ENCODE data around the gene TAB3.

TAB3 gene, protein sequence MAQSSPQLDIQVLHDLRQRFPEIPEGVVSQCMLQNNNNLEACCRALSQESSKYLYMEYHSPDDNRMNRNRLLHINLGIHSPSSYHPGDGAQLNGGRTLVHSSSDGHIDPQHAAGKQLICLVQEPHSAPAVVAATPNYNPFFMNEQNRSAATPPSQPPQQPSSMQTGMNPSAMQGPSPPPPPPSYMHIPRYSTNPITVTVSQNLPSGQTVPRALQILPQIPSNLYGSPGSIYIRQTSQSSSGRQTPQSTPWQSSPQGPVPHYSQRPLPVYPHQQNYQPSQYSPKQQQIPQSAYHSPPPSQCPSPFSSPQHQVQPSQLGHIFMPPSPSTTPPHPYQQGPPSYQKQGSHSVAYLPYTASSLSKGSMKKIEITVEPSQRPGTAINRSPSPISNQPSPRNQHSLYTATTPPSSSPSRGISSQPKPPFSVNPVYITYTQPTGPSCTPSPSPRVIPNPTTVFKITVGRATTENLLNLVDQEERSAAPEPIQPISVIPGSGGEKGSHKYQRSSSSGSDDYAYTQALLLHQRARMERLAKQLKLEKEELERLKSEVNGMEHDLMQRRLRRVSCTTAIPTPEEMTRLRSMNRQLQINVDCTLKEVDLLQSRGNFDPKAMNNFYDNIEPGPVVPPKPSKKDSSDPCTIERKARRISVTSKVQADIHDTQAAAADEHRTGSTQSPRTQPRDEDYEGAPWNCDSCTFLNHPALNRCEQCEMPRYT

DNA sequence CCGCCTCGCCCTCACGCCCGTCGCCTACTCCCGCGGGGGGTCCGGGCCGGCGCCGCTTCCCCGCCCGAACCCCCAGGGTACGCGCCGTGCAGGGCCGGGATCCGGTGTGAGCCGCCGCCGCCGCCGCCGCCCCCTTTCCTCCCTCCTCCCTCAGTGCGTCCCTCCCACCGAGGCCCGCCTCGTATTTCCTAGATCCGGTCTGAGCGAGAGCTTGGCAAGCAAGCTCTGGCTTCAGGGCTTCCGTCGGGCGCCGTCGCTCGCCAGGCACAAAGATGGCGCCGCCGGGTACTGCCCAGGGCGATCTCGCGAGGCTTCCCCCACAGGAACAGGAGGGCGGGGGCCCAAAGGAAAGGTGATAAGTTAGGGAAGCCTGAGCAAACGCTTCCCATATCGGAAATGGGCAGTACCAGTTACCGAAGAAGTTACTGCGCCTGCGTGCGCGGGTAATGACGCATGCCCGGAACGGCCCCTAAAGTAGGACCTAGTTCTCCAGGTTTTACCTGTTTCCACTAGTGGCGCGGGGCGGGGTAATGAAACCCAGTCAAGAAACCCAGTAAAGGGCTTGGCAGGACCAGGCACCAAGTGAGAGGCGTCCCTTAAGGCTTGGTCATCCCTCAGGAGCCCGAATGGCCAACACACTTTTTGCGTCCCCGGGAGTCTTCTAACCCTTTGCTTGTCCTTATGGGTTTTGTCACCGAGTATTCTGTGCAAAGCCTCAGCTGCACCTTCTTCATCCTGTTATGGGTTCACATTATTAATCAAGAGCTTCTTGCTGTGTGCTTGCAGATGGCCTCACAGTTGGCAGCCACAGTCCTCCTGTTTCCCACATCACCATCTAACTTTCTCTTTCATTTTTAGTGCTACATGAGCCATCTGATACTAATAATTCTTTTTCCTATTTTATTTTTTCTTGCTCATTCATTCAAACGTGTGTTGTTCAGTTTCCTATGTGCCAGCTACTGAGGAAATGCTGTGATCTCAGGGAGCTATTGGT, at the start of gene TAB3:
Gene TAB3 (minus strand): TSS at position 108 of the 994 bp plus-strand sequence. CDS start 29,666 bp downstream, outside the sequence.
- Histone ChIP-seq H3K9ac (ENCODE audit: low read depth, low read length) (peak within 1 kb of the TSS; percentile 48), H3K27me3 (ENCODE audit: control insufficient read depth, insufficient read depth, low read length) (no peaks in the 10 kb centered on the region), H3K4me3 (ENCODE audit: low read depth, low read length) (peak within 1 kb of the TSS; percentile 80), H3K4me1 (ENCODE audit: control insufficient read depth, insufficient read depth, low read length) (peaks cover 3% of the 10 kb centered on the region), H3K36me3 (ENCODE audit: control insufficient read depth, insufficient read depth, low read length) (no peaks in the 10 kb centered on the region), H3K9me3 (ENCODE audit: control insufficient read depth, insufficient read depth, low read length) (no peaks in the 10 kb centered on the region)

DNA sequence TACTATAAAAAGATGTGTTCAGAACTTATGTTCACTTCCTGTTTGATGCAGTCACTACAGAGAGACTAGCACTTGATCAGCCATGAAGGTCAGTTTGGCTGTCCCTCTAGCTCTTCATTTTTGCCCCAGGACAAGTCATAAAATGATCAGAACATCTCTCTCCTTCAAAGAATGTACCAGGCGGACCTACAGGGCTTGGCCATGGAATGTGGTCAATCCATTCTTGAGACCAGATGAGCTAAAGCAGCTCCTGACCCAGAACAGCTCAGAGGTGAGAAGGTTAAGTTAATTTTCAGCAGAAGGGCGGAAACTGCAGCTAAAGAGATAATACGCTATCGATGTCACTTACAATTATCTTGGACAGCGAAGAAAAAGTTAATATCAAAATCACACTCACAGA, 49.2 kb upstream of the TAB3 start:
- Histone ChIP-seq H3K4me3 (ENCODE audit: low read depth, low read length) (no peak overlapping the region), H3K4me1 (ENCODE audit: control insufficient read depth, insufficient read depth, low read length) (no peaks in the 10 kb centered on the region), H3K36me3 (ENCODE audit: control insufficient read depth, insufficient read depth, low read length) (no peaks in the 10 kb centered on the region), H3K9ac (ENCODE audit: low read depth, low read length) (no peak overlapping the region), H3K9me3 (ENCODE audit: control insufficient read depth, insufficient read depth, low read length) (no peaks in the 10 kb centered on the region), H3K27me3 (ENCODE audit: control insufficient read depth, insufficient read depth, low read length) (no peaks in the 10 kb centered on the region)

DNA sequence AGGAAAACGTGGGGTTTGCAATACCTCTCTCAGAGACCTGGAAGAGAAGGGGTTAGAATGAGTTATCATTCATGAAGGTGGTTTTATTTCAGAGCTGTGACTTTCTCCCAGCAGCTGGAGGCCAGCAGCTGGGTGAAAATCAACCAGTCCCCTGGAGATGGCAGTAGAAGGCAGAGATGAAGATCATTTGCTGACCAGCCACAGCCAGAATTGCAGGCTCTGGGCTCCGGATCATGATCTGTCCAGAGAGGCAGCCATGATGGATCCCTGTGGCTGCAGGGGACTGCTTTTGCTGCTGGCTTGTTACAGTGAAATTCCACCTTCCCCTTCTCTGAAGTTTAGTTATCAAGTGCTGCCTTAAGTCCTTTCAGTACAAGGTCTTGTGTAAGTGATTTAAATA, 46.9 kb upstream of the TAB3 start:
- Histone ChIP-seq H3K27me3 (ENCODE audit: control insufficient read depth, insufficient read depth, low read length) (no peaks in the 10 kb centered on the region), H3K9me3 (ENCODE audit: control insufficient read depth, insufficient read depth, low read length) (no peaks in the 10 kb centered on the region), H3K9ac (ENCODE audit: low read depth, low read length) (no peak overlapping the region), H3K4me1 (ENCODE audit: control insufficient read depth, insufficient read depth, low read length) (no peaks in the 10 kb centered on the region), H3K4me3 (ENCODE audit: low read depth, low read length) (no peak overlapping the region), H3K36me3 (ENCODE audit: control insufficient read depth, insufficient read depth, low read length) (no peaks in the 10 kb centered on the region)

DNA sequence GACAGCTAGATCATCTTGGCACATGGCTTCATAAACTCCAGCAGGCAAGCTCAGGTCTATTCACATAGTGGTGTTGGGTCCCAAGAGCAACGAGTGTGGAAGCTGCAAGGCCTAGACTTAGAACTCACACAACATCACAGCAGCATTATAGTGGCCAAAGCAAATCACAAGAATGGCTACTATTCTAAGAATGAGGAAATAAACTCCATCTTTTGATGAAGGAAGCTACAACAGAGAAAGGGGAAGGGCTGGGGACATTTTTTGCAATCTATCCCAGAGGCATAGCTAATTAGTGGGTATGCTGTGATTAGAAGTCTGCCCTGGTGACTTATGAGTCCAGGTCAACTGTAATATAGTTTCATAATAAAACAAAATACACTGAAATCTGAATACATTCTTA, 42.9 kb upstream of the TAB3 start:
- Histone ChIP-seq H3K4me1 (ENCODE audit: control insufficient read depth, insufficient read depth, low read length) (no peaks in the 10 kb centered on the region), H3K4me3 (ENCODE audit: low read depth, low read length) (no peak overlapping the region), H3K36me3 (ENCODE audit: control insufficient read depth, insufficient read depth, low read length) (no peaks in the 10 kb centered on the region), H3K9me3 (ENCODE audit: control insufficient read depth, insufficient read depth, low read length) (no peaks in the 10 kb centered on the region), H3K9ac (ENCODE audit: low read depth, low read length) (no peak overlapping the region), H3K27me3 (ENCODE audit: control insufficient read depth, insufficient read depth, low read length) (no peaks in the 10 kb centered on the region)

DNA sequence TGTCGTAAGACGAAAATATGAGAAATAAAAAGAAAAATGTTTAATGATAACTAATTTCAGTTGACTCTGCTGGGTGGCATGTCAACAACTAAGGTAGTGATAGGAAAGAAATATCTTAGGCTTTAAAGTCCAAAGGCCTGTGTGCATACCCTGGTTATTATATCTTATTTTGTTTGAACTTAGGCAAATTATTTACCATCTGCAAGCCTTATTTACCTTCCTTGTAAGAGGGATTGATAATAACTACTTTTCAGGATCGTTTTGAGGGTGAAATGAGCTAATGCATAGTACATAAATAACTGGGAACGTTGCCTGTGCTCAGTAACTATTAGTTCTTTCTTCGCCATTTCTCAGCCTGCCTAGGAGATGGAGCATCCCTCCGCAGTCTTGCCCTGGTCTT, 41.6 kb upstream of the TAB3 start:
- Histone ChIP-seq H3K36me3 (ENCODE audit: control insufficient read depth, insufficient read depth, low read length) (no peaks in the 10 kb centered on the region), H3K9me3 (ENCODE audit: control insufficient read depth, insufficient read depth, low read length) (no peaks in the 10 kb centered on the region), H3K4me1 (ENCODE audit: control insufficient read depth, insufficient read depth, low read length) (no peaks in the 10 kb centered on the region), H3K9ac (ENCODE audit: low read depth, low read length) (no peak overlapping the region), H3K27me3 (ENCODE audit: control insufficient read depth, insufficient read depth, low read length) (no peaks in the 10 kb centered on the region), H3K4me3 (ENCODE audit: low read depth, low read length) (no peak overlapping the region)

DNA sequence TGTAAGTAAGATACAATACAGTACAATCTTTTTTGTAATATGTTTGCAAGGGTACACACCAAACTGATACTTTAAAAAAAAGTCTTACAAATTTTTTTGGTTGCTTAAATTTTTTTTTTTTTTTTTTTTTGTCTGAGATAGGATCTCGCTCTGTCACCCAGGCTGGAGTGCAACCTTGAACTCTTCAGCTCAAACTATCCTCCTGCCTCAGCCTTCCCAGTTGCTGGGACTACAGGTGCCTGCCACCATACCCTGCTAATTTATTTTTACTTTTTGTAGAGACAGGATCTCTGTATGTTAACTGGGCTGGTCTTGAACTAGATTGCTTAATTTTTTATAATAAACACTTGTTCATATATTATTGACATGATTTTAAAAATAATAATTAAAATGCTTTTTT, 41.1 kb upstream of the TAB3 start:
- no peaks in the 10 kb centered on the region for H3K9me3 ChIP-seq (ENCODE audit: control insufficient read depth, insufficient read depth, low read length)
- H3K4me3 ChIP-seq (ENCODE audit: low read depth, low read length) = no peak overlapping the region
- no peaks in the 10 kb centered on the region for H3K4me1 ChIP-seq (ENCODE audit: control insufficient read depth, insufficient read depth, low read length)
- H3K27me3 ChIP-seq (ENCODE audit: control insufficient read depth, insufficient read depth, low read length) = no peaks in the 10 kb centered on the region
- H3K9ac ChIP-seq (ENCODE audit: low read depth, low read length) = no peak overlapping the region
- H3K36me3 ChIP-seq (ENCODE audit: control insufficient read depth, insufficient read depth, low read length) = no peaks in the 10 kb centered on the region

DNA sequence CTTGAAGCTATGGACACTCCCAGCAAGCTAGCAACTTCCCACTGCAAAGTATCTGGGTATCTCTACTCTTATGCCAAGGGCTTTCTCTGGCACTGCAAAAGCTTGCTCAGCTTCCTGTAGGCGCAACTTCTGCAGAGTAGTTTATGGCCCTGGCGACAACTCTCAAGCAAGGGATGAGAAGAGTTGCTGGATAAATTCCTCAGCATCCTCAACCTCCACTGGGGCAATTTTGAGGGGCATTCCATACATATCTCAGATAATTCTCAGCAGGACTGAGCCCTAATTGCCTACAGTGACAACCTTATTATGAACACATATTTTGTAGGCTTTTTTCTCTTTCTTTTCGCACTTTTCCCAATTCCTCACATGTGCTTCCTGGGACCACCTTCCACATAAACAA, 31.2 kb upstream of the TAB3 start:
- Histone ChIP-seq H3K9ac (ENCODE audit: low read depth, low read length) (no peak overlapping the region), H3K9me3 (ENCODE audit: control insufficient read depth, insufficient read depth, low read length) (no peaks in the 10 kb centered on the region), H3K4me3 (ENCODE audit: low read depth, low read length) (no peak overlapping the region), H3K27me3 (ENCODE audit: control insufficient read depth, insufficient read depth, low read length) (no peaks in the 10 kb centered on the region), H3K4me1 (ENCODE audit: control insufficient read depth, insufficient read depth, low read length) (no peaks in the 10 kb centered on the region), H3K36me3 (ENCODE audit: control insufficient read depth, insufficient read depth, low read length) (no peaks in the 10 kb centered on the region)

DNA sequence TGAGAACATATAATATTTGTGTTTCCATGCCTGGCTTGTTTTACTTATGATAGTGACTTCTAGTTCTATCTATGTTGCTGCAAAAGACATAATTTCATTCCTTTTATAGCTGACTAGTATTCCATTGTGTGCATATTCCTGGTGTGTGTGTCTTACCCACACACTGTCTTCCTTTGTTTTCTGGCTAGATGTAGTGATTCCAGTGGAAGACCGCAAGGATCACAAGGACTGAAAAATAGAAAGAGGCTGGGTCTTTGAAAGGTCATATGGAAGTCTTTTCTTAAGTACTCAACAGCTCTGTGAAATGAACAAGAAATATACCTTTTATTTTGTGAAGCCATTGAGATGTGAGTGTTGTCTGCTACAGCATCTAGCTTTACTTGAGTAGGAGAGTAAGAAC, 29.4 kb upstream of the TAB3 start:
- no peaks in the 10 kb centered on the region for H3K9me3 ChIP-seq (ENCODE audit: control insufficient read depth, insufficient read depth, low read length)
- H3K9ac ChIP-seq (ENCODE audit: low read depth, low read length) = no peak overlapping the region
- H3K36me3 ChIP-seq (ENCODE audit: control insufficient read depth, insufficient read depth, low read length) = no peaks in the 10 kb centered on the region
- no peaks in the 10 kb centered on the region for H3K27me3 ChIP-seq (ENCODE audit: control insufficient read depth, insufficient read depth, low read length)
- H3K4me1 ChIP-seq (ENCODE audit: control insufficient read depth, insufficient read depth, low read length) = no peaks in the 10 kb centered on the region
- no peak overlapping the region for H3K4me3 ChIP-seq (ENCODE audit: low read depth, low read length)

DNA sequence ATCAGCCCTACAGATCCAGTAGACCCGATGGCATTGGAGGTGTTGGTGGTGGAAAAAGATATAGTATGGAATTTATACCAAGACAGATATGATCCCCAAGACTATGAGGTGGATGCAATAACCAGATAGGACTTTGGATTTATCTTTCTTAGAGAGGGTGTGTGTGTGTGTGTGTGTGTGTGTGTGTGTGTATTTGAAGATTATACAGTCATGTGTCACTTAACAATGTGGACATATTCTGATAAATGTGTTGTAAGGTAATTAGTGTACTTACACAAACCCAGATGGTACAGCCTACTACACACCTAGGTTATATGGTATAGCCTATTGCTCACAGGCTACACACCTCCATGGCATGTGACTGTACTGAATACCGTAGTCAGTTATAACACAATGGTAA, 24.4 kb upstream of the TAB3 start:
- H3K9me3 ChIP-seq (ENCODE audit: control insufficient read depth, insufficient read depth, low read length) = no peaks in the 10 kb centered on the region
- no peaks in the 10 kb centered on the region for H3K36me3 ChIP-seq (ENCODE audit: control insufficient read depth, insufficient read depth, low read length)
- H3K27me3 ChIP-seq (ENCODE audit: control insufficient read depth, insufficient read depth, low read length) = no peaks in the 10 kb centered on the region
- no peak overlapping the region for H3K4me3 ChIP-seq (ENCODE audit: low read depth, low read length)
- H3K4me1 ChIP-seq (ENCODE audit: control insufficient read depth, insufficient read depth, low read length) = peaks cover 6% of the 10 kb centered on the region
- H3K9ac ChIP-seq (ENCODE audit: low read depth, low read length) = no peak overlapping the region

DNA sequence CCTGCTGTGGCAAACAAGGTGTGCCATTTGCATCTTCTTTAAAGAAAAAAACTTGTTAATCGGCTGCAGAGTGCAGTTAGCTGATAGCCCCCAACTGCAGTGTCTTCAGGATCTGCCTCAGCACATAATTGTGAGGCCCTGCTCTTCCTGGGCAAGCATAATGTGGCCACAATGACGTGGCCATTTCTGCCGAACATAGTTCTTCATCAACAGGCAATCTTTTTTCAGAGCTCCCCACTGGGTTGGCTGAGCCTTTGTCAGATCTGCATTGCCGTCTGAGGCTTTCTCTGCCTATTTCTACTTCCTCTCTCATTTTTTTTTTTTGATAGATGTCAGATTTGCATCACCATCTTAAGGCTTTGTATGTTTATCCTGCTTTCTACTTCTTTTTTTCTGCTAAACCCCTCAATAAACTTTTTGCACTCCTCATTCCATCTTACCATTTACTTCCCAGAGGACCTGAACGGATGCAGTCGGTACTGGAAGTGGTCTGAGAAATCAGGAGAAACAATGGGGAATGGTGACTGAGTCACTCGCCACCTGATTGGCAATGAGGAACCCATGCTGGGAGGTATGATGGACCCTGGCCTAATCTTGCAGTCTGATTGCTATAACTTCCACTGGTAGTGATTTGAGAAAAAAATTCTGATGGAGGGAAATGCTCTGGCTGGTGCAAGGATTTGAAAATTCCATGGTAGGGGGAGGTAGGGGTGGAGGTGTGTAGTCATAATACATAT, 21.2 kb upstream of the TAB3 start:
- Histone ChIP-seq H3K9ac (ENCODE audit: low read depth, low read length) (no peak overlapping the region), H3K27me3 (ENCODE audit: control insufficient read depth, insufficient read depth, low read length) (no peaks in the 10 kb centered on the region), H3K4me1 (ENCODE audit: control insufficient read depth, insufficient read depth, low read length) (peaks cover 6% of the 10 kb centered on the region), H3K4me3 (ENCODE audit: low read depth, low read length) (no peak overlapping the region), H3K36me3 (ENCODE audit: control insufficient read depth, insufficient read depth, low read length) (no peaks in the 10 kb centered on the region), H3K9me3 (ENCODE audit: control insufficient read depth, insufficient read depth, low read length) (no peaks in the 10 kb centered on the region)

DNA sequence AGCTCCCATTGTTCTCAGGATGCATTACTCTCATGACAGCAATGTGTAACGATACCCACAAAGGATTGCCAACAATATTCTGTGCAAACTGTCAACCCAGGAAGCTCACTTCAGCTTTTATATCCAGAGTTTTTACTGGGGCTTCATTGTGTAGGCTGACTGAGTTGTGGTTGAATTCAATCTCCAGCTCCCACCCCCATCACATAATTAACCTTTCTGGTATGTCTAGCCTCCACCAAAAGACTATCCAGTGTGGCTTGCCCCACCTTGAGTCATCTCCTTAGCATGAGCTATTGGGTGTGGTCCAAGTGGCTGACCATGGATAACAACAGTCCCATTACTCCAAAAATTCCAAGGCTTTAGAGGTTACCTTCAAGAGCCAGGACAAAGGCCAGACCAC, 17.7 kb upstream of the TAB3 start:
- H3K9ac ChIP-seq (ENCODE audit: low read depth, low read length) = no peak overlapping the region
- no peaks in the 10 kb centered on the region for H3K36me3 ChIP-seq (ENCODE audit: control insufficient read depth, insufficient read depth, low read length)
- H3K27me3 ChIP-seq (ENCODE audit: control insufficient read depth, insufficient read depth, low read length) = no peaks in the 10 kb centered on the region
- peaks cover 6% of the 10 kb centered on the region for H3K4me1 ChIP-seq (ENCODE audit: control insufficient read depth, insufficient read depth, low read length)
- H3K4me3 ChIP-seq (ENCODE audit: low read depth, low read length) = no peak overlapping the region
- H3K9me3 ChIP-seq (ENCODE audit: control insufficient read depth, insufficient read depth, low read length) = no peaks in the 10 kb centered on the region
